ENCODE data around the gene YWHAQ. TPM values are rescaled to one million over a fixed set of nuclear protein-coding genes. Genes with fewer than 3 reads are reported as not detected.

Gene YWHAQ
- total RNA-seq, 2 experiments from 2014 or later, result 95.8 to 101 TPM

- Mint-ChIP-seq H3K27me3 (no peaks in the 10 kb centered on the region), H3K4me3 (no peak overlapping the region), H3K4me1 (ENCODE audit: low read depth) (no peaks in the 10 kb centered on the region), H3K36me3 (ENCODE audit: low read depth) (no peaks in the 10 kb centered on the region), H3K27ac (no peak overlapping the region), H3K9me3 (no peaks in the 10 kb centered on the region)
- Histone ChIP-seq H3K27ac (ENCODE audit: low read depth in 1 of 2, low read length in 2 of 2) (no peak overlapping the region), H3K36me3 (ENCODE audit: insufficient read depth, low read length) (no peaks in the 10 kb centered on the region), H3K9me3 (ENCODE audit: control insufficient read depth in 1 of 2, insufficient read depth in 1 of 2, low read length in 2 of 2) (no peaks in the 10 kb centered on the region), H3K4me1 (ENCODE audit: insufficient read depth, low read length) (peaks cover 16% of the 10 kb centered on the region), H3K4me3 (ENCODE audit: low read length) (no peak overlapping the region), H3K27me3 (ENCODE audit: control insufficient read depth in 1 of 2, insufficient read depth in 2 of 2, low read length in 2 of 2) (no peaks in the 10 kb centered on the region)
- ATAC-seq (ENCODE audit: poor library complexity), result no peak
- ChIA-PET CTCF (no interaction called here), POLR2A (no interaction called here)
- intact Hi-C loops (cut with DNase I, micrococcal nuclease), result no loop called here
- DNase-seq, result no peak
- no peak for TF ChIP-seq CTCF (IDR thresholded peaks at IDR 0.05)
Measured at GRCh38 chr2:9666306-9666705, 35.5 kb upstream of the YWHAQ start.

GRCh38 chr2:9665898-9666297, 35.1 kb upstream of the YWHAQ start:
- ATAC-seq (ENCODE audit: poor library complexity) (no peak), DNase-seq (no peak)
- no peak for TF ChIP-seq CTCF (IDR thresholded peaks at IDR 0.05)
- Mint-ChIP-seq H3K36me3 (ENCODE audit: low read depth) (no peaks in the 10 kb centered on the region), H3K9me3 (no peaks in the 10 kb centered on the region), H3K4me3 (no peak overlapping the region), H3K4me1 (ENCODE audit: low read depth) (no peaks in the 10 kb centered on the region), H3K27me3 (no peaks in the 10 kb centered on the region), H3K27ac (no peak overlapping the region)
- no peaks in the 10 kb centered on the region for H3K9me3 ChIP-seq (ENCODE audit: control insufficient read depth in 1 of 2, insufficient read depth in 1 of 2, low read length in 2 of 2)
- CTCF ChIA-PET, result interaction anchor here (1.2 kb wide), 1 partner anchor 37 kb away, joined by 4 read pairs; no protein-coding TSS in a partner anchor
- H3K4me1 ChIP-seq (ENCODE audit: insufficient read depth, low read length), result peaks cover 16% of the 10 kb centered on the region
- no peaks in the 10 kb centered on the region for H3K27me3 ChIP-seq (ENCODE audit: control insufficient read depth in 1 of 2, insufficient read depth in 2 of 2, low read length in 2 of 2)
- H3K36me3 ChIP-seq (ENCODE audit: insufficient read depth, low read length), result no peaks in the 10 kb centered on the region
- H3K4me3 ChIP-seq (ENCODE audit: low read length), result no peak overlapping the region
- POLR2A ChIA-PET, result no interaction called here
- no peak overlapping the region for H3K27ac ChIP-seq (ENCODE audit: low read depth in 1 of 2, low read length in 2 of 2)
- intact Hi-C loops (cut with DNase I, micrococcal nuclease), result no loop called here

- H3K4me1 Mint-ChIP-seq (ENCODE audit: low read depth), result no peaks in the 10 kb centered on the region
- no peaks in the 10 kb centered on the region for H3K36me3 Mint-ChIP-seq (ENCODE audit: low read depth)
Measured at GRCh38 chr2:9664365-9664764, 33.6 kb upstream of the YWHAQ start.

More at GRCh38 chr2:9664365-9664764, 33.6 kb upstream of the YWHAQ start:
- Histone ChIP-seq H3K4me3 (ENCODE audit: low read length) (no peak overlapping the region), H3K4me1 (ENCODE audit: insufficient read depth, low read length) (peaks cover 16% of the 10 kb centered on the region), H3K27ac (ENCODE audit: low read depth in 1 of 2, low read length in 2 of 2) (peak overlapping the region in 1 of 2 donors; percentile 45), H3K27me3 (ENCODE audit: control insufficient read depth in 1 of 2, insufficient read depth in 2 of 2, low read length in 2 of 2) (no peaks in the 10 kb centered on the region), H3K9me3 (ENCODE audit: control insufficient read depth in 1 of 2, insufficient read depth in 1 of 2, low read length in 2 of 2) (no peaks in the 10 kb centered on the region), H3K36me3 (ENCODE audit: insufficient read depth, low read length) (no peaks in the 10 kb centered on the region)
- no peaks in the 10 kb centered on the region for H3K9me3 Mint-ChIP-seq
- ATAC-seq (ENCODE audit: poor library complexity) (no peak), DNase-seq (no peak)
- intact Hi-C loops (cut with DNase I, micrococcal nuclease), result no loop called here
- H3K27me3 Mint-ChIP-seq, result no peaks in the 10 kb centered on the region
- POLR2A ChIA-PET, result no interaction called here
- H3K4me3 Mint-ChIP-seq, result no peak overlapping the region
- no peak for TF ChIP-seq CTCF (IDR thresholded peaks at IDR 0.05)
- H3K27ac Mint-ChIP-seq, result no peak overlapping the region
- CTCF ChIA-PET, result no interaction called here
